RPMI8226 (cell line): Measurements from ENCODE around the gene BRME1.
"Not testable (repeated sequence)": the region's sequence is repeated elsewhere in the genome, so short reads cannot be mapped to it uniquely, and the experiment has no call there.

Source experiments
- DNase-seq: peaks from one replicate; pipeline ENCODE4 v3.0.0-alpha.2; 2015

BRME1 gene

GRCh38 chr19:13926010-13926409, 20.1 kb upstream of the BRME1 start:
- DNase-seq: no peak

- DNase-seq: no peak
Measured at GRCh38 chr19:13923194-13923987, 17.5 kb upstream of the BRME1 start.

GRCh38 chr19:13922118-13922517, 16.2 kb upstream of the BRME1 start:
- DNase-seq: not testable (repeated sequence)

- DNase-seq: peak; percentile 50
Measured at GRCh38 chr19:13920940-13921747, 15.2 kb upstream of the BRME1 start.

GRCh38 chr19:13920524-13920923, 14.6 kb upstream of the BRME1 start:
- DNase-seq: no peak

- no peak for DNase-seq
Measured at GRCh38 chr19:13918726-13919411, 13.0 kb upstream of the BRME1 start.

GRCh38 chr19:13917888-13918406, 12.0 kb upstream of the BRME1 start:
- DNase-seq: no peak

GRCh38 chr19:13914777-13915176, 8.9 kb upstream of the BRME1 start:
- DNase-seq: no peak

- DNase-seq: no peak
Measured at GRCh38 chr19:13913352-13913751, 7.4 kb upstream of the BRME1 start.

- no peak for DNase-seq
Measured at GRCh38 chr19:13909430-13909829, 3.5 kb upstream of the BRME1 start.

GRCh38 chr19:13908674-13909073, 2.8 kb upstream of the BRME1 start:
- DNase-seq: no peak

- DNase-seq: no peak
Measured at GRCh38 chr19:13906910-13907309, 993 bp upstream of the BRME1 start.

GRCh38 chr19:13906521-13906904, 596 bp upstream of the BRME1 start:
- peak; percentile 31 for DNase-seq

- DNase-seq: no peak
Measured at GRCh38 chr19:13902993-13903555, 2.8 kb downstream of the BRME1 start.

- DNase-seq: no peak
Measured at GRCh38 chr19:13899912-13900584, 5.9 kb downstream of the BRME1 start.

- no peak for DNase-seq
Measured at GRCh38 chr19:13899393-13899792, 6.5 kb downstream of the BRME1 start.

GRCh38 chr19:13896227-13896626, 9.7 kb downstream of the BRME1 start:
- DNase-seq: no peak

- DNase-seq: no peak
Measured at GRCh38 chr19:13894552-13894951, 11.4 kb downstream of the BRME1 start.

- no peak for DNase-seq
Measured at GRCh38 chr19:13892870-13893269, 13.0 kb downstream of the BRME1 start.

- DNase-seq: no peak
Measured at GRCh38 chr19:13890136-13890535, 15.8 kb downstream of the BRME1 start.

- peak; percentile 66 for DNase-seq
Measured at GRCh38 chr19:13888281-13888680, 17.6 kb downstream of the BRME1 start.

- DNase-seq: no peak
Measured at GRCh38 chr19:13887517-13887916, 18.4 kb downstream of the BRME1 start.
